Stimulated activated CD4-positive, alpha-beta T cell treated with anti-CD3 and anti-CD28 coated beads, Interleukin-12 subunit alpha, Interleukin-12 subunit beta, amount 100 ng/mL, for 4 hours (primary cell): Measurements from ENCODE around the gene WDR44.
"Not testable (repeated sequence)": the region's sequence is repeated elsewhere in the genome, so short reads cannot be mapped to it uniquely, and the experiment has no call there.

Source experiments
- DNase-seq: peaks from one replicate; pipeline ENCODE4 v3.0.0-alpha.2; 2020

The WDR44 gene, protein sequence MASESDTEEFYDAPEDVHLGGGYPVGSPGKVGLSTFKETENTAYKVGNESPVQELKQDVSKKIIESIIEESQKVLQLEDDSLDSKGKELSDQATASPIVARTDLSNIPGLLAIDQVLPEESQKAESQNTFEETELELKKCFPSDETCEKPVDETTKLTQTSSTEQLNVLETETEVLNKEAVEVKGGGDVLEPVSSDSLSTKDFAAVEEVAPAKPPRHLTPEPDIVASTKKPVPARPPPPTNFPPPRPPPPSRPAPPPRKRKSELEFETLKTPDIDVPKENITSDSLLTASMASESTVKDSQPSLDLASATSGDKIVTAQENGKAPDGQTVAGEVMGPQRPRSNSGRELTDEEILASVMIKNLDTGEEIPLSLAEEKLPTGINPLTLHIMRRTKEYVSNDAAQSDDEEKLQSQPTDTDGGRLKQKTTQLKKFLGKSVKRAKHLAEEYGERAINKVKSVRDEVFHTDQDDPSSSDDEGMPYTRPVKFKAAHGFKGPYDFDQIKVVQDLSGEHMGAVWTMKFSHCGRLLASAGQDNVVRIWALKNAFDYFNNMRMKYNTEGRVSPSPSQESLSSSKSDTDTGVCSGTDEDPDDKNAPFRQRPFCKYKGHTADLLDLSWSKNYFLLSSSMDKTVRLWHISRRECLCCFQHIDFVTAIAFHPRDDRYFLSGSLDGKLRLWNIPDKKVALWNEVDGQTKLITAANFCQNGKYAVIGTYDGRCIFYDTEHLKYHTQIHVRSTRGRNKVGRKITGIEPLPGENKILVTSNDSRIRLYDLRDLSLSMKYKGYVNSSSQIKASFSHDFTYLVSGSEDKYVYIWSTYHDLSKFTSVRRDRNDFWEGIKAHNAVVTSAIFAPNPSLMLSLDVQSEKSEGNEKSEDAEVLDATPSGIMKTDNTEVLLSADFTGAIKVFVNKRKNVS

DNA sequence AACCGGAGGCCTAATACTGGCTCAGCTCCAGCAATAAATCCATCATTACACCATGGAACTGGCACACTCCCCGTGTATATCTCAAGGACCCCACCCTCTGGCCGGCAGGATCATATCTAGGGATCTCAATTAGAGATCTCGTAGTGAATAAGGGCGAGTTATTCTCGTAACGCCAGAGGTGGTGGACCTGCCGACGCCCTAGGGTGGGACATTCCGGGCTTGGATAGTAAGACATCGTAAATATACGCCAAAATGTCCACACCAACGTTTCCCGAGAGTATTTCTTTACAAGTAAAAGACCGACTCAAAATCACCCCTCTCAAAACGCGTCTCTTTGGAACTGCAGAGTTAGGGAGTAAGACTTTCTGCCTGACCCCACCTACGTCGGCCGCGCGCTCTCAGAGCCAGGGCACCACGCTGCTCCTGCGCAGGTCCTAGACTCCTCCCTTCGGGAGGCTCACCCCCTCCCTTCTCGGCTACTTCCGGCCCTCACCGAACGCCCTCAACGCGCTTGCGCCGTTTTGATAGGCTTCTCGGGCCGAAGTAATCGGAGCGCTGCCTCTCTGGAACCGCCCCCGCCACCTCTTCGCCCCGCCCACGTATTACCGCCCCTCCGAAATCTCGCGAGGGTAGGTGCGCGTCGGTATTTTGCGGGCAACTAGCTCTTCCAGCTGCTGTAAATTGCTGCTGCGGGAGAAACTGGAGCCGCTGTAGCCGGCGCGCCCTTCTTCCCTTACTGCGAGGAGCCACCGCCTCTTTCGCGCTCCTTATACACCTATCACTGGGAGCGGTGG is at the start of gene WDR44:
Gene WDR44 (plus strand): TSS at position 643 of the 794 bp plus-strand sequence. CDS start 398 bp downstream, outside the sequence.
- peak; percentile 86 for DNase-seq

DNA sequence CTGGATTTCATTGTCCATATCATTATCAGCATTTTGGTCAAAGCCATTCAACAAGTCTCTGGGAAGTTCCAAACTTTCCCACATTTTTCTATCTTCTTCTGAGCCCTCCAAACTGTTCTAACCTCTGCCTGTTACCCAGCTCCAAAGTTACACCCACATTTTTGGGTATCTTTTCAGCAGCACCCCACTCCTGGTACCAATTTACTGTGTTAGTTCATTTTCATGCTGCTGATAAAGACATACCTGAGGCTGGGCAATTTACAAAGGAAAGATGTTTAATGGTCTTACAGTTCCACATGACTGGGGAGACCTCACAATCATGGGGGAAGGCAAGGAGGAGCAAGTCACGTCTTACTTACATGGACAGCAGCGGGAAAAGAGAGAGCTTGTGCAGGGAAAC is 40.1 kb upstream of the WDR44 start:
- DNase-seq, result not testable (repeated sequence)

DNA sequence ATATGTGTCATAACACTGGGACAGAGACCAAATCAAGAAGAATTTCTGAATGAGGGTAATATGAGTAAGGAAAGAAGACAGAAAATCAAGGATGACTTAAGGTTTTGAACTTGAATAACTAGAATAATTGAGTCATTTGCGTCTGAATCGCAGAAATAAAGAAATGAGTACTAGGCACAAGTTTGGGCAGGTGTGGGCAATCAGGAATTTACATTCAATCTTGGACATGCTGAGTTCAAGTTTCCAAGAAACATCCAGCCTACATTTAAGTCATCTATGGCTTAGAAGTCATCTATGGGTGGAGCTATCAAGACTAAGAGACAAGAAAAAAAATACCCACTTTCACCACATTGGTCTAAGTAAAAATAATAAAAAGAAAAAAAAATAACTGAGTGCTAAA is 30.4 kb upstream of the WDR44 start:
- no peak for DNase-seq

DNA sequence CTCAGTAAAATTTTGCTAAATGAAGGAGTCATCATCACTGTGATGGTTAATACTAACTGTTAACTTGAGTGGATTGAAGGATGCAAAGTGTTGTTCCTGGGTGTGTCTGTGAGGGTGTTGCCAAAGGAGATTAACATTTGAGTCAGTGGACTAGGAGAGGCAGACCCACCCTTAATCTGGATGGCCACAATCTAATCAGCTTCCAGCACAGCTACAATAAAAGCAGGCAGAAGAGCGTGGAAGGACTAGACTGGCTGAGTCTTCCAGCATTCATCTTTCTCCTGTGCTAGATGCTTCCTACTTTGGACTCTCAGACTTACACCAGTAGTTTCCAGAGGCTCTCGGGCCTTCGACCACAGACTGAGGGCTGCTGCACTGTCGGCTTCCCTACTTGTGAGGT is 21.3 kb upstream of the WDR44 start:
- no peak for DNase-seq

DNA sequence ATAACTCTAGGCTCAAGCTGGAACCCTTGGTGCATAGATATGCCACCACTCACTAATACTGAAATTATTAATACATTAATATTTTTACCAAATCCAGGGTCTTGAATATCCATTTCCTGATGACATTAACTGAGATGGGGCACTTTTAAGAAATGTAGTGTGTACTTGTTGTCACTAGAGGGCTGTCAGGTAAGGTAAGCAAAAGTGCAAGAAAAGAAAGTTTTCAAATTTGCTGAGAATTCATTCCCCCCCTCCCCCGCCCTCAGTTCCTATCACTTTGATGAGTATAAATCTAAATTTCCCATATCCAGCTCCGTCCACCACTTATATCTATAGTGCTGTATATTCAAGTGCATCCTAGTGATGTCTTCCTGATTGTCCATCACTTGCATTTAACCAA is 20.5 kb upstream of the WDR44 start:
- no peak for DNase-seq

DNA sequence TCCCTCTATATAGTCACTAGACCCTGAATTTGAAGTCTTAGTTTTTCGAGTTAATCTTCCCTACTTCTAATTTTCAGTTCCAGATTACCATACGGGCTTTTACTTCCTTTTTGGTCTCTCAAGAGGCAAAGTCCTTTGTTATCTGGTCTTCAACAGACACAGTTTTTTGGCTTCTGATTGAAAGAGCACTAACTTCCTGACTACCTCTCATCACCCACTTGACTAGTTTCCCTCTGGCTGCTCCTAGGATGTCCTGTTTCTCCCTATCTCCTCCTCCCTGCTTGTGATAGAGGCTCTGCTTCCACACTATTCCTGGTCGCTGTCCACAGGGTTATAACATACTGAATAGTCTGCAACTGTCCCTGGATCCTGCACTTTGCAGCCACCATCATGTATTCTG is 16.7 kb upstream of the WDR44 start:
- no peak for DNase-seq

DNA sequence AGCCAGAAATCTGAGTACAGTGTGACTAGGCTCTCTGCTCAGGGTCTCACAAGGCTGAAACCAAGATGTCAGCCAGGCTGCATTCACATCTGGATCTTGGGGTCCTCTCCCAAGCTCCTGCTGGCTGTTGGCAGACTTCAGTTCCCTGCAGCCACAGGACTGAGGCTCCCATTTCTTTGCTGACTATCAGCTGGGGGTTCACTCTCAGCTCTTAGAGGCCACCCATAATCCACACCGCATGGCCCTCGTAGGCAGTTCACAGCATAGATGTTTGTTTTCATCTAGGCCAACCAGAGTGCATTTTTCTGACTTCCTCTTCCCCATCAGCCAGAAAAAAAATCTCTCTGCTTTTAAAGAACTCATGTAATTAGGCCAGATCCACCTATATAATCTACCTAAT is 8.2 kb upstream of the WDR44 start:
- no peak for DNase-seq

DNA sequence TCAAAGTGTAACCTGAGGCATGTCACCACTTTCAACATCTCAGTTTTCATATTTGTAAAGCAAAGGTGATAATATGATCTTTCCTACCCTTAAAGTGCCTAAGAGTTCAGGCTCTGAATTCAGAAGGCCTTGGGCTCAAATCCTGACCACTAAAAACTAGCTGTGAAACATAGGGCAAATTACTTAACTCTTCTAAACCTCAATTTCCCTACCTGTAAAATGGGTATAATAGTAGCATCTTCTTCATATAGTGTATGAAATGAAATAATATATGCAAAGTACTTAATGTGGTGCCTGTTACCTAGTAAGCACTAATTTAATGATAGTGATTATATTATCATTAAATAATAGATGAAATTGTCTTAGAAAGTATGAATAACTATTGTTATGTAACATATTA is 7.0 kb upstream of the WDR44 start:
- no peak for DNase-seq

DNA sequence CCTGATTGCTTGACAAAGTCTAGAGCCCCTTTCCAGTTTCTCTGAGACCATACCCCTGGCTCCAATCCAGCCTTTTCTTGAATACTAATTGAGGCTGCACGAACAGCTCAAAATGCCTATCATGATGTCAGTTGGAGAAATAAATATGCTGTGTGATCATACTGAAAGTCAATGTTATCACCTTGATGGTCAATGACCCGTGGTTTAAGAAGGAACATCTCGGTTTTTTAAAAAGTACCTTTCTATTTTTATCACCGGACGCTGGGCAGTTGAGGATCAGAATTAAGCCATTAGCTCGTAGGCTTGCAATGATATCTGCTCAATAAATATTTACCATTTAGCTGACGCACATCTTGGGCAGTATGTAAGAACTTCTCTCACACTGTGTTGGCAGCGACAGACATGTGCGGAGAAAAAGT is 852 bp upstream of the WDR44 start:
- no peak for DNase-seq

DNA sequence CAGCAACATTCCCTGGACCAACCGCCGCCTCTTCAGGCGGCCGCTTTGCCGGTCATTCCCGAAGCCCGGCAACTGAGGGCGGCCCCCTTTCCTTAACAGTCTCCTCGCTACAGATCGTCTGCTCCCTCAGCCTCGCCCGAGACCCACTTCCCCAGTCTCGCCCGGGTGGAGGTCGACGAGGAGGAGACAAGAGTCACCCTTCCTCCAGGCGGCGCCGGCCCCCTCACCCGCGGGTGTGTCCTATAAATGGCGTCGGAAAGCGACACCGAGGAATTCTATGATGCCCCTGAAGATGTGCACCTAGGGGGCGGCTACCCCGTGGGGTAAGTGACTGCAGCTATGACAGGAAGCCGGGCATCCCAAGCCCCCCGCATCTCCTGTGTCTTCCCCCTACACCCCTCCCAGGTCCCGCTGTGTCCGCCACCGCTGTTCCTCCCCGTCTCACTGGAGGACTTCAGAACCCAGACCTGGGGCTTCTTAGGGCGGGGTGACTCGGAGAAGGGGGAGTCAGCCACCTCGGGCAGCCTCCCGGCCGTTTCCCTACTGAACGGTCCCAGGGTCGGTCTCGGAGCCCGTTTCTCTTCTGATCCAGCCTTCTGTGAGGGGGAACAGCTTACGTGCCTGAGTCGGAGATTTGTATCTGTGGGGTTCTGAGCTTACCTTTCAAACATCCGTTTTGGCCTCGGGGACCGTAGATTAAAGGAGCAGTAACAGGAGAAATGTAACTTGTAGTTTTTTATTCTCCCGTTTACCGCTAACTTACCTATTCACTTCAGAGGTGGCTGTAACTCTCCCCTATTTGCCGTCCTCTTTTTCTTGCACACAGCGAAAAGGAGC is 570 bp downstream of the WDR44 start:
- DNase-seq, result peak; percentile 39

DNA sequence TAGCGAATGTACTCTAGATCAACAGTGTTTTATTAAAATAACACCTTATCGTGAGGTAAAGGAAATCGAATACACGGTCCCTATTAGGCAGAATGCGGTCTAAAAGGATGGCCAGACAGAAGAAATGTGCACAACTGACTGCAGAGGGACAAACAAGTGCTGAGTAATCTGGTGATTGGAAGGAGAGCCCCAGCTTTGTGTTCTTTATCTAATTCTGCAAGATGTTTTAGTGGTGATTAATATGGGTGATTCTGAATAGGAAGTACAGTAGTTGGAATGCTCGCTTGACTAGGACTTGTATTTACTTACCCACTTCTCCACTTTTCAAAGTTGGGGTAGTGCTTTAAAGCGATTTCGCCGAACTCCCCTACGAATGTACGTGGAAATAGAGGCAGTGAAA is 1.2 kb downstream of the WDR44 start:
- no peak for DNase-seq

DNA sequence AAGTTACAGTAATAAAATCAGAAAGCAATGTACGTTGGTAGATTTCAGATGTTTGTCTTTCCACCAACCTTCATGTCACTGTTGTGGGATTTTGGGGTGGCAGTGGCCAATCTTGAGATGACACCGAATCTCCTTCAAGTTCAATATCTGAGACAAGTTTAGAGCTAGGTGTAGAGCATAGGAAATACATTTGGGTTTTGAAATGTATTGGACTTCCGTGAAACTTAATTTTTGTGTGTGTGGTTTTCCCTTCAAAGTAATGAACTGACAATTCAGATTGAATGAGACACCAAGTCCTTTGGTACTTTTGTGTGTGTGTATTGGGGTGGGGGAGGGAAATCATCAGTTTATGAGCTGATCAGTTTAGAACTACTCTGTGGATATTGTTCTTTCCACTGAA is 1.8 kb downstream of the WDR44 start:
- no peak for DNase-seq

DNA sequence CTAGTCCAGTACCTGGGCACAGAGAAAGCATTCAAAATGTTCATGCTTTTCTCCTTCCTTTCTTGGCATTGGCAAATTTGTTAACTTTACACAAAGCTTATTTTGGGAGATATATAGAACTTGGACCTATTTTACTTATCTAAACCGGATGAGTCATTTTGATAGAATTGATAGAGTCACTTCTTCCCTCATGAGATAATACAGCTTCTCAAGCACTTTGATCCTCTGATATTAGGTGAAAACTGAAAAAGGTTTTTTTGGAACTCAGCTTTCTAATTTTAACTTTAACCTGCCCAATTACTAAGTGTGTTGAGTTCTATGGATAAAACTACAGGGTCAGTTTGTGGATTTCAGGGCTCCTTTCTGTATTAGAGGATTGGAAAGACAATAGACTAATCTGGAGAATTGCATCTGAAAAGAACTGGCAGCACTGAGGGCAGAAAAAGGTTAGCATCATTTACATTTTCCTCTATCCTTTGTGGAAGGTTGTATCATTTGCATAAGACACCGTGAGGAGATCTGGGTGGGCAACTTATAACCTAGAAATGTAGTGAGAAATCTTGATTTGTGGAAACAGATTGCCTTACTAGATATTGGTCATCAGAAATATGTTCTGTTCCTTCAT is 2.4 kb downstream of the WDR44 start:
- no peak for DNase-seq

DNA sequence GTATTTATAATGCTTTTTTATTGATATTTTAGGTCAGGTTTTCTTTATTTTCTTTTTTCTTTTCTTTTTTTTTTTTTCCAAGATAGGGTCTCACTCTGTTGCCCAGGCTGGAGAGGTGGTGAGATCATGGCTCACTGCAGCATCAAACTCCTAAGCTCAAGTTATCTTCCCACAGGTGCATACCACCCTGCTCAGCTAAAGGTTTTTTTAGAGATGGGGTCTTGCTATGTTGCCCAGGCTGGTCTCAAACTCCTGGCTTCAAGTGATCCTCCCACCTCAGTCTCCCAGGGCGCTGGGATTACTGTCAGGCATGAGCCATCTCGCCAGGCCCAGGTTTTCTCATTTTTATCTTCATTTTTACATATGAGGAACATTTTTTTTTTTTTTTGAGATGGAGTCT is 3.3 kb downstream of the WDR44 start:
- DNase-seq, result no peak

DNA sequence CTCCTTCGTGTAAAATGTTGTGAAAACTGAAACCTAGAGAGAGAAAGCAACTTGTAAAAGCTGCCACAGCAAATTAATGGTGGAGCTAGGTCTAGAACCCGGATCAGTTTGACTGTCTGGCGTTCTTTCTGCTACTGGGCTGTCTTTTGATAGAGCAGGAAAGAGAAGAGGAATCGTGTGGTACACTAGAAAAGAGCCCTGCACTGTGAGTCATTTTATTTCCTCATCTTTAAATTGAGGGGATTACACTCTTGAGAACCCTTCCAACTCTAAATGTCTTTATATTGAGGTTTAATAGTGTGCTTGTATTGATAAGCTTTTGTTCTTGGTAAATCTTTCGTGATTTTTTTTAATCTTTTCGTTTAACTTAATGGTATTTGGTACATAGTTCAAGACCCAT is 4.3 kb downstream of the WDR44 start:
- no peak for DNase-seq

DNA sequence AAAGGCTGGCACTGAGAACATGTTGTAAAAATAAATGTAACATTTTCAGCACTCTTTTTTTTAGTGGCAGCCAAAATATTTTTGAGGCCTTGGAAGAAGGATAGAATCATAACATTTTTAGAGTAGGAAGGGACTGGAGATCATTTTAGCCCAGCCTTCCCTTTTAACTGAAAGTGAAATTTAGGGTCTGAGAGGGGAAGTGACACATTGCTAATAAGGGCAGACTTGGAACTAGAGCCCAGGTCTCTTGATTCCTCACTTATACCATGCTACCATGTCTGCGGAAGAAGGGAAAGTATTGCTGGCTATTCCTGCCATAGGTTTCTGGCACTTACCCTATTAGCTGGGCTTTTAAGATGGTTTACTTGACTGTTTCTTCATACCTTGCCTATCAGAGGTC is 4.8 kb downstream of the WDR44 start:
- DNase-seq, result no peak

DNA sequence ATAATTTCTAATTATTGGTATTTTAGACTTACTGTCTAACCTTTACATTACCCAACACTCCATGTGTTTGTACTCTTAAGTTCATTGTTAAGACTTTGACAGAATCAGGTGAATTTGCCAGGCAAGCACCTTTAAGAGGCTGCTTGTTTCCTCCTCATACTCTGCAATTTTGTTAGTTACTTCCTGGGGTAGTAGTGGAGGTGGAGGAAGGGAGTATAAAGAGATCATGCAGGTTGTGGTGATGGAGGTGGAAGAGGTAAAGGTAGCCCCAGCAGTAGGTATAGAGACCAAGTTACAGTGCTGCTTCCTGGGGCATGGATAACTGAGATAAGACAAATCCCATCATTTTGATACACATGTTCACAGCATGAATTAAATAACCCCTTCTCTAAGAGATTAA is 6.7 kb downstream of the WDR44 start:
- no peak for DNase-seq

DNA sequence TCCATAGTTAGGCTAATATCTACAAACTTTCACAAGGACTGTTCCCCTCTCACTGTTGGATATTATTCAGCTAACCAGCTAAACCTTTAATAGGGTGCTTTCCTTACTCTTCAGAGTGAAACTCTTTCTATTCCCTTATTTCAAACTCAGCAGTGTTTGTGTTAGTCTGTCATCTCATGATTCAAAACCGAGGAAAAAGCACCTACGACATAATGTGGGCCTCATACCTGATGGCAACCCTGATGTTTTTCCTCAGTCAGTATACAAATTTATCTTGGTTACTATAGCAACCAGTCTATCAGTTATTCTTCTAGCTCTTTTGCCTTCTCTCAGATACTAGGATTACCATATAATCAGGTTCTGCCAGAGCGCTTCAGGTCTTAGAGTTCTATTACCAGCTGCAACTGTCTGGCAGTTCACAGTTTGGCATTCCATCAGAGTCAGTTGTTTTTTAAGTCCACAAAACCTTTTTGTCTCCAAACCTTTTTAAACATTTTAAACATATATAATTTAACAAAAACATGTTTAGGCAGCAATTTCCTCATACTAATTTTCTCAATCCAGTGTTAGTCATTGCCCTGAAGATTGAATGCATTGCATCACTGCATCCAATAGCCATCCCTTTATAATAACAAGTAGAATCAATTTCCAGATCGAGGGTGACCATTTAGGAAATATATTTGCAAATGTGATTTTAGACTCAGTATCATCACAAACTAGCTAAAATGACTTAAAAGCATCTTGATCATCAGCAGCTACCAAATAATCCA is 7.4 kb downstream of the WDR44 start:
- DNase-seq, result no peak

DNA sequence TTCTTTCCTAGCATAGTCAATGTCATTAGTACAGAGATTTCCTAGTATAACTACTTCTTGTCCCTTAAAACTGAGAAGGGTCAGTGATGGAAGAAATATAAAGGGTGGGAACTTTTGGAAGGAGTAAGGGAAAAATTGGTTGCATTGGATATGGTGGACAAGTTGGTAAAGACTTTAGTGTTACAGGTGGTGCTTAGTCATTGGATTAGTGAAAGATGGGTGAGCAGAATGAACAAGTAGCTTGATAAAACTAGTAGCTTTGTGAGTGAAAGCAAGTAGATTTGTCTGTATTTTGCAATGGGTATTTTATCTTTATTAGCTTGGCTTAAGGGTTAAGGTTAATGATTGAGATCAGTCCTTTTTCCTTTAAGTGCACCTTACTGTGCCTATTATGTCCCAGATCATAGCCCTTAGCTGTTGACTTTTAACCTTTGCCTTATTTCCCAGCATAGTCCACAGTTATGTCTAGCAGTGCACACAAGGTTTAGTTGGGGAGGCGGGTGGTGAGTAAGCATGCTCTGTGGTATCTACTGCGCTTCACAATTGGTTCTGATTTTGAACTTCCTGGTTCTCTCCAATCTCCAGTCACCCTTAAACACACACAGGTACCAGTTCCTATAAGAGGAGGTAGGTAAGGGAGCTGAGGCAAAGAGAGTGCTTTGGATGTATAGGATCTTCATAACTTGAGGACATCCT is 9.5 kb downstream of the WDR44 start:
- DNase-seq, result no peak

DNA sequence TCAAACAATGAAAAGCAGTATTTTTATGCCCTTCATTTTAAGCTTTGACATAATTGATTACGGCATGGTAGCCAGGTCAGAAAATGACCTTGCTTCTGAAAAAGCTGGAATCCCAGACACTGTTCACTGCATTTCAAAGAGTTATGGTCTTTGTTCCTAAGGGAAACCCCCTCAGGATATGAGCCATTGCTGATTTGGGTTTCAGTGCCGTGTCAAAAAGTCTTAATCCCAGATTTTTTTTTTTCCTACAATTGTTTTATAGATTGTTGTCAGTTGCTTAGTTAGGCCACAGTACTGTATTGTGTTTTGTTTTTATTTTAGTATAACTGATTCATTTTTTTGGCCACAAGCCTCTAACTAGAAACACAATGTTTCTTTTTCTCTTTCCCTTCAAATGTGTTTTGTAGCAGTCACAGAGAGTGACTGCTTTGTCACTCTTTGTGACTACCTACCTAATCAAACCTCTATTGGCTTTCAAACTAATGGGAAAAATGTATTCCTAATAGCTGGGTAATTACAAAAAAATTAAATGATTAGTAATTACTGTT is 10.3 kb downstream of the WDR44 start:
- no peak for DNase-seq
